HFFc6 (cell line): ENCODE data around the gene PSMB2. TPM values are rescaled to one million over a fixed set of nuclear protein-coding genes. Genes with fewer than 3 reads are reported as not detected.

Experiments
- DNase-seq: peaks from one replicate; pipeline ENCODE4 v3.0.0-alpha.2; 2018
- H3K27ac Mint-ChIP-seq: 2 replicates; pipeline ENCODE4 v1.8.0; 2020; ENCODE audit warnings: mild to moderate bottlenecking, mixed read lengths
- H3K27me3 Mint-ChIP-seq: 2 replicates; pipeline ENCODE4 v1.8.0; 2021; ENCODE audit warnings: mild to moderate bottlenecking, moderate library complexity, mixed read lengths; ENCODE audit not compliant: insufficient read depth
- H3K36me3 Mint-ChIP-seq: 2 replicates; pipeline ENCODE4 v1.8.0; 2021; ENCODE audit warnings: low read depth, mixed read lengths
- H3K4me1 Mint-ChIP-seq: 2 replicates; pipeline ENCODE4 v1.8.0; 2020; ENCODE audit warnings: low read depth, mixed read lengths
- H3K4me3 Mint-ChIP-seq: 2 replicates; pipeline ENCODE4 v1.8.0; 2020; ENCODE audit warnings: mild to moderate bottlenecking, moderate library complexity, mixed read lengths
- H3K9me3 Mint-ChIP-seq: 2 replicates; pipeline ENCODE4 v1.8.0; 2020; ENCODE audit warnings: mild to moderate bottlenecking, mixed read lengths
- CTCF ChIP-seq: fragments of 200-600 bp; sonication (generic); IDR thresholded peaks from 2 replicates; pipeline ENCODE4 v1.5.0; 2021; ENCODE audit warnings: antibody characterized with exemption, mild to moderate bottlenecking
- total RNA-seq, 6 experiments: library from RNA; stranded (reverse); fragmentation: NEBNext Ultra II Directional; extraction: Animal tissue kit (Norgen Biotek cat#: 25700); gene quantifications; 2 replicates in 1 of 6; 3 replicates in 5 of 6; pipeline ENCODE4 v1.2.3, GENCODE V29; 2021

The PSMB2 gene
- total RNA-seq, 6 experiments from 2014 or later, result 80.8 to 117 (median 98.1) TPM

DNA sequence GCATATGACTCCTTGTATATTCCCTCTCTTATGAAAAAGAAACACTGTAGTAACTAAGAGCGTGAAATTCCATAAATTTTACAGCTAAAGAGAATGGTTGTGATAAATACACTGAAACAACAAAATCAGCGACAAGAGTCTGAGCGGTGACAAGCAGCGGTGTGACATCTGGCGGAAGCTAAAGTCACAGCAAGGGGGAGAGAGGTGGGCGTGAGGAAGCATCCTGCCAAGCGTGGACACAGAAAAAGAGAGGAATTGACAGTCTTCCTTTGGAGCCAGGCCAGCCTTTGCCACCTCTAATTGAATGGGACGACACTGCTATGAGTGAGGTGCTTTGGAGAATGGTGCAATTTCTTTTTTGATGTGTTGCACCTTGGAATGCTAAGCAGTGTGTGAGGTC lies 25.9 kb downstream of the PSMB2 start:
- no peak for TF ChIP-seq CTCF
- Mint-ChIP-seq H3K4me1 (no peaks in the 10 kb centered on the region), H3K27ac (no peak overlapping the region), H3K9me3 (no peaks in the 10 kb centered on the region), H3K4me3 (no peak overlapping the region), H3K36me3 (peaks cover 35% of the 10 kb centered on the region), H3K27me3 (no peaks in the 10 kb centered on the region; the same call in 1 of the 2 replicates)
- no peak for DNase-seq

DNA sequence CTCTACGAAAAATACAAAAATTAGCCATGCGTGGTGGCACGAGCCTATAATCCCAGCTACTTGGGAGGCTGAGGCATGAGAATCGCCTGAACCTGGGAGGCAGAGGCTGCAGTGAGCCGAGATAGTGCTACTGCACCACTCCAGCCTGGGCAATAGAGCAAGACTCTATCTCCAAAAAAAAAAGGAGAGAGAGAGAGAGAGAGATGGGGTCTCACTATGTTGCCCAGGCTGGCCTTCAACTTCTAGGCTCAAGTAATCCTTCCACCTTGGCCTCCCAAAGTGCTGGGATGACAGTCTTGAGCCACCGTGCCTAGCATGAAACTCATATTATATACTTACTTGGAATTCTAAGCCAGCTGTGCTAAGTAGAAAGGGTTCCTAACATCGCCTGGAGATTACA lies 29.7 kb downstream of the PSMB2 start:
- Mint-ChIP-seq H3K9me3 (peaks cover 3% of the 10 kb centered on the region; the same call in 1 of the 2 replicates), H3K27ac (no peak overlapping the region), H3K36me3 (peaks cover 32% of the 10 kb centered on the region), H3K4me3 (no peak overlapping the region), H3K4me1 (peaks cover 13% of the 10 kb centered on the region), H3K27me3 (no peaks in the 10 kb centered on the region)
- DNase-seq, result no peak
- TF ChIP-seq CTCF, result no peak

GRCh38 chr1:35605867-35606182 lies 35.5 kb downstream of the PSMB2 start:
- H3K9me3 Mint-ChIP-seq, result peaks cover 3% of the 10 kb centered on the region; the same call in 1 of the 2 replicates
- H3K27me3 Mint-ChIP-seq, result no peaks in the 10 kb centered on the region; the same call in 1 of the 2 replicates
- peaks cover 43% of the 10 kb centered on the region for H3K36me3 Mint-ChIP-seq
- peak; percentile 73 for DNase-seq
- peaks cover 50% of the 10 kb centered on the region for H3K4me1 Mint-ChIP-seq
- TF ChIP-seq CTCF, result no peak
- H3K4me3 Mint-ChIP-seq, result peak overlapping the region; percentile 66
- H3K27ac Mint-ChIP-seq, result peak overlapping the region; percentile 84

DNA sequence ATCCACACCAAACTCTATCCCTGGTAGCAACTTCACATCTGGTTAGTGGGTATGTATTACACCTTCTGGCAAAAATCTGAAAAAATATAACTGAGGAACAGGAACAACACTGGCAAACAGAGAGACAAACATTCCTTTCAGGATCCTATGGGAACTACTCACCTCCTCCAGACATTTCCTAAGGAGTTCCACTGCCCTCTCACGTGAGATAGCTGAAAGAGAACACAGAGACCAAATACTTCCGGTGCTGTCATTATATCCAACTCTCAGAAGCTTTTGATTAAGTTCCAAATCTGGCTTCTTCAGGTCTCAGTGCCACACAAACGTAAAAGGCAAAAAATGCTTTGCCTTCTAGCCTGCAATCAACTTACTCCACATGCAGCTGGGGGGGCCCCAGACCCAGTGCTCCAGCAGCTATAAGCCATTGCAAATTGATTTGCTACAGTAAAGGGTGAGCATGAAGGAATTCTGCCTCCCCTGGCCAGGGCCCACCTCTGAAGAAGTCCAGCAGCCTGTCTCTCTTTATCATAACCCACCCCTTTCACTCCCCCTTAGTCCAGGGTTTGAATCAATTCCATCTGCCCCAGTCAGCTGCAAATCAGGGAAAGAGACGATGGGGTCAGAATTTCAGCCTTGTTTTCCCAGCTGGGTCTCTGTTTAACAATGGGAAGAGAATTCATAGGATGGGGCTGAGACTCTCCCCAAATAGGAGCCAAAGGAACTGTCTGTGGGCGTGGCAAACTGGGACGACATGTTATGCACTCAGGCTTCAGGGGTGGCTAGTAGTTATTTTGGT lies 36.1 kb downstream of the PSMB2 start:
- peaks cover 50% of the 10 kb centered on the region for H3K4me1 Mint-ChIP-seq
- H3K27ac Mint-ChIP-seq, result peak overlapping the region; percentile 84
- peaks cover 43% of the 10 kb centered on the region for H3K36me3 Mint-ChIP-seq
- no peaks in the 10 kb centered on the region; the same call in 1 of the 2 replicates for H3K27me3 Mint-ChIP-seq
- H3K9me3 Mint-ChIP-seq, result peaks cover 3% of the 10 kb centered on the region; the same call in 1 of the 2 replicates
- TF ChIP-seq CTCF, result no peak
- peak; percentile 15 for DNase-seq
- H3K4me3 Mint-ChIP-seq, result peak overlapping the region; percentile 66

DNA sequence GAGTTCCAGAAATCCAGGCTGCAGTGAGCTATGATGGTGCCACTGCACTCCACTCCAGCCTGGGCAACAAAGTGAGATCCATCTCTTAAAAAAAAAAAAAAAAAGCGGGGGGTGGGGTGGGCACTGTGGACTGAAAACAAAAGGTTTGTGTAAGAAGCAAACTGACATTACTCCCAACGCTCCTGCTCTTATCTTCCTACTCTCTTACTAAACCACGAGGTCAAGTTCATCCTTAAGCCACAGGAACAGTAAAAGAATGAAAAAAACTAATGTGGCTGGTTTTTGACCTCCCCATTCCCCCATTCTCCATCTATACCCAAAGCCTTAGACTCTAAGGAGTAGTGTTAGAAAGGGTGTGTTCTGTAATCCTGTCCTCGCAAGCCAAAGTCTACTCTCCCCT lies 37.4 kb downstream of the PSMB2 start:
- H3K4me3 Mint-ChIP-seq, result no peak overlapping the region
- H3K27ac Mint-ChIP-seq, result peak overlapping the region; percentile 39
- peaks cover 50% of the 10 kb centered on the region for H3K4me1 Mint-ChIP-seq
- H3K36me3 Mint-ChIP-seq, result peaks cover 45% of the 10 kb centered on the region
- TF ChIP-seq CTCF, result no peak
- no peak for DNase-seq
- peaks cover 3% of the 10 kb centered on the region; the same call in 1 of the 2 replicates for H3K9me3 Mint-ChIP-seq
- no peaks in the 10 kb centered on the region; the same call in 1 of the 2 replicates for H3K27me3 Mint-ChIP-seq
